BE2C (cell line): Measurements from ENCODE around the gene NAT9.

Experiments used
- DNase-seq: peaks from one replicate; pipeline ENCODE4 v3.0.0-alpha.2; 2020
- H3K27me3 ChIP-seq: fragments of 250-450 bp; sonication (Bioruptor Pico); 2 replicates; pipeline ENCODE4 v1.5.1; 2020; ENCODE audit warnings: mild to moderate bottlenecking
- H3K36me3 ChIP-seq: fragments of 250-450 bp; sonication (Bioruptor Pico); 2 replicates; pipeline ENCODE4 v1.5.1; 2020; ENCODE audit warnings: mild to moderate bottlenecking
- H3K4me1 ChIP-seq: fragments of 250-450 bp; sonication (Bioruptor Pico); 2 replicates; pipeline ENCODE4 v1.5.1; 2020
- H3K4me3 ChIP-seq: 2 replicates; pipeline ENCODE4 v1.5.1; 2011; ENCODE audit warnings: low read depth, low read length
- H3K9me3 ChIP-seq: fragments of 250-450 bp; sonication (Bioruptor Pico); 2 replicates; pipeline ENCODE4 v1.5.1; 2020
- CTCF ChIP-seq: IDR thresholded peaks from 2 replicates; pipeline ENCODE4 v1.5.1; 2012; ENCODE audit warnings: mild to moderate bottlenecking, low read depth, low read length

NAT9 gene

DNA sequence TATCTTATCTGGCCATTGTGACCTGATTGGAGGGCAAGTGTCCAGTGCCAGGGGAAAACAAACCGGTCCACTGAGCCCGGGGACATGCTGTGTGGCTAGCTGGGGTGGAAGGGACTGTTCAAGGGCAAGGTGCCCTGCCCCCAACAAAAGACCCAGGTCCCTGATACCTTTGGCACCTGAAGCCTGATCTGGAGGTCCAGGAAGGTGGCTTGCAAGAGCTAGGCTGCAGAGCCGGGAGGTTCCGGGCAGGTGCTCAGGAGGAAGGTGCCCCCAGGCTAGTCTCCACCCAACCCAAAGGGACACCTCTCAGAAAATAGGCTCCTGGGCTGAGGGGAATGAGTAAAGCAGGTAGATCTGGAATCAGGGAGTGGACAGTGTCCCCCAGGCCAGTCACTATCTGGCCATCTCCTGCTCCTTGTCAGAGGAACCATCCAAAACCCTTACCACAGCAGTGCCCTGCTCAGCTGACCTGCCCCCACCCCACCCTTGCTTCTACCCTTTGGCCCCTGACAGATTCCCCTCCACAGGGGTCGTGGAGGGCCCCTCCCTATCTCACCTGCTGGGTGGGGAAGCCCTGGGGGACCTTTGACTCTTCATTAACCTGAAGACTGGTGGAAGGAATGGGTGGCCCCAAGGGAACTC, 6.2 kb downstream of the NAT9 start:
- peaks cover 29% of the 10 kb centered on the region for H3K36me3 ChIP-seq
- no peak for TF ChIP-seq CTCF
- peaks cover 4% of the 10 kb centered on the region; the same call in 1 of the 2 replicates for H3K4me1 ChIP-seq
- no peaks in the 10 kb centered on the region for H3K9me3 ChIP-seq
- DNase-seq, result no peak
- H3K4me3 ChIP-seq, result no peak overlapping the region
- H3K27me3 ChIP-seq, result no peaks in the 10 kb centered on the region

DNA sequence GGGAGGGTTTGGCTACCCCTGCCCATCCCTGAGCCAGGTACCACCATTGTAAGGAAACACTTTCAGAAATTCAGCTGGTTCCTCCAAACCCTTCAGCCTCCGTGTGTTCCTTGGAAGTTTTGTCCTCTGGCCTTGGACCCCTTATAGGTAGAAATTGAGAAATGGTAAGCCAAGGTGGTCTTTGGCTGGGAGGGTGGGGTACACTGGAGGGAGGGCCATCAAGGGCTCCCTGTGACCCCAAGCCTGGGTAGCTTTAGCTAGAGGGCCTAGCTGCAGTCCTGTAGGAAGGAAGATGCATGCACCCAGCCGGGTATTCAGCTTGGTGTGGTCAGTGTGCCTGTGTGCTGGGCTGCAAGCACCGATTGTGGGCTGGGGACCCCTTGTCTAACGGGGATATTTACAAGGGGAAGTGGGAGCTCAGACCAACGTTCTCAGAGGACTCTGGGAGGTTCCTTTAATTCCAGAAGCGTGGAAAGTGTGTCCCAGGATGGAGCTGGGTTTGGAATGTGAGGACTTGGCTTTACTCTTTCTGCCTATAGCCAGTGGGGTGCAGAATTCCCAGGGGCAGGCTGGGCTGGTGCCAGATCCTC, 6.8 kb downstream of the NAT9 start:
- Histone ChIP-seq H3K9me3 (no peaks in the 10 kb centered on the region), H3K27me3 (no peaks in the 10 kb centered on the region), H3K4me1 (peaks cover 4% of the 10 kb centered on the region; the same call in 1 of the 2 replicates), H3K4me3 (no peak overlapping the region), H3K36me3 (peaks cover 29% of the 10 kb centered on the region)
- no peak for DNase-seq
- TF ChIP-seq CTCF, result no peak

- no peak for DNase-seq
- H3K4me1 ChIP-seq, result peaks cover 4% of the 10 kb centered on the region; the same call in 1 of the 2 replicates
- H3K4me3 ChIP-seq, result no peak overlapping the region
- H3K9me3 ChIP-seq, result no peaks in the 10 kb centered on the region
- peaks cover 29% of the 10 kb centered on the region for H3K36me3 ChIP-seq
- TF ChIP-seq CTCF, result no peak
- no peaks in the 10 kb centered on the region for H3K27me3 ChIP-seq
Measured at GRCh38 chr17:74768763-74769114, 7.4 kb downstream of the NAT9 start.

- Histone ChIP-seq H3K4me3 (no peak overlapping the region), H3K27me3 (no peaks in the 10 kb centered on the region), H3K36me3 (peaks cover 24% of the 10 kb centered on the region), H3K9me3 (no peaks in the 10 kb centered on the region), H3K4me1 (peaks cover 4% of the 10 kb centered on the region; the same call in 1 of the 2 replicates)
- no peak for DNase-seq
- TF ChIP-seq CTCF, result no peak
Measured at GRCh38 chr17:74768069-74768762, 7.9 kb downstream of the NAT9 start.

DNA sequence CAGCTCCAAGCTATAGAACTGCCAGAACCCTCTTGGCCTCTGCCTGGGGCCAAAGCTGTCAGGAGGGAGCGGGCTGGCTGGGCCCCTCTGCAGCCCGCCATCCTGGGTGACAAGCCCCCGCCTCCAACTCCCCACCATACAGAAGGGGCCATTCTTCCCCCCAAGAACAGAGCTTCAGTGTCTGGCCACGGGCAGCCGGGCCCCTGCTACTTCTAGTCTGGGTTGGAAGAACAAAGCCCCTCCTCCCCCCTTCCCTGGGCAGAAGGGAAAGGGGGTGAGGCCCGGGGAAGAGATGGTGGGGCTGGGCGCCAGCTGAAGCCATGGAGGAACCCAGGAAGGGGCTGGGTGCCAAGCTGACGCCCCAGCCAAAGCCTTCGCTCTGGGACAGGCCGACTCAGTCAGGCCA, 9.0 kb downstream of the NAT9 start:
- Histone ChIP-seq H3K4me1 (peaks cover 4% of the 10 kb centered on the region; the same call in 1 of the 2 replicates), H3K9me3 (no peaks in the 10 kb centered on the region), H3K27me3 (no peaks in the 10 kb centered on the region), H3K36me3 (peaks cover 16% of the 10 kb centered on the region), H3K4me3 (no peak overlapping the region)
- no peak for DNase-seq
- no peak for TF ChIP-seq CTCF

DNA sequence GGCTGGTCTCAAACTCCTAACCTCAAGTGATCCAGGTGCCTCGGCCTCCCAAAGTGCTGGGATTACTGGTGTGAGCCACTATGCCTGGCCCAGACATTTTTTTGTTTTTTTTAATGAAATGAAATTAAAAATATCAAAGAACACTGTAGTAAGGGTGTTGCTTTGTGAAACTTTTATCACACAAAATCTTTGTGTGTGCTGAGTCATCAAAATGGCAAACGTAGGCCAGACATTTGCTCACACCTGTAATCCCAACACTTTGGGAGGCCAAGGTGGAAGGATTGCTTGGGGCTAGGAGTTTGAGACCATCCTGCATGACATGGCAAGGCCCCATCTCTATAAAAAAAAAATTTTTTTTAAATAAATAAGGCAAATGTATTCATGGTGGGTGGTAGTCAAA, 9.7 kb downstream of the NAT9 start:
- peaks cover 9% of the 10 kb centered on the region for H3K4me1 ChIP-seq
- H3K9me3 ChIP-seq, result no peaks in the 10 kb centered on the region
- H3K4me3 ChIP-seq, result no peak overlapping the region
- no peak for DNase-seq
- peaks cover 9% of the 10 kb centered on the region for H3K36me3 ChIP-seq
- no peaks in the 10 kb centered on the region for H3K27me3 ChIP-seq
- TF ChIP-seq CTCF, result no peak
